ENCODE measurements around the gene ACOT2.
A peak's percentile ranks its signal among the peaks of the same experiment; 100 is the strongest.
"Not testable (repeated sequence)": the region's sequence is repeated elsewhere in the genome, so short reads cannot be mapped to it uniquely, and the experiment has no call there.

Gene ACOT2

DNA sequence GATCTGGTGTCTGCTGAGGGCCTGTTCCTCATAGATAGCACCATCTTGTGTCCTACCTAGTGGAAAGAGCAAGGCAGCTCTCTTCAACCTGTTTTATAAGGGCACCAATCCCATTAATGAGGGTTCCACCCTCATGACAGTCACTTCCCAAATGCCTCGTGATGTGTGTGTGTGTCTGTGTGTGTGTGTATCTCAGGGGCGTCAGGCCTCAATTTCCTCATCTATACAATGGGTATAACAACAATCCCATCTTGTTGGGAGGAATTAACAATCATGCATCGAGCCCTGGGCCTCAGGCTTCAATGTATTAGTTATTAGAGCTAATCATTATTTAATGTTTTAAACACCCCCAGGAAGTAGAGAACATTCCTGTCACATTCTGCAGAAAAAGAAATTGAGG lies 19.9 kb upstream of the ACOT2 start:
- not testable (repeated sequence) for H3K36me3 ChIP-seq (ENCODE audit: insufficient read depth, low read length); H3K79me2 ChIP-seq (ENCODE audit: control insufficient read depth, insufficient read depth, low read length, unreplicated experiment); H3K4me1 ChIP-seq (ENCODE audit: control insufficient read depth, insufficient read depth, low read length, unreplicated experiment); H3K27ac ChIP-seq (ENCODE audit: low read depth, low read length); H3K27me3 ChIP-seq (ENCODE audit: insufficient read depth, low read length); H2AFZ ChIP-seq (ENCODE audit: low read length, unreplicated experiment); H3K4me3 ChIP-seq (ENCODE audit: low read depth, low read length)

DNA sequence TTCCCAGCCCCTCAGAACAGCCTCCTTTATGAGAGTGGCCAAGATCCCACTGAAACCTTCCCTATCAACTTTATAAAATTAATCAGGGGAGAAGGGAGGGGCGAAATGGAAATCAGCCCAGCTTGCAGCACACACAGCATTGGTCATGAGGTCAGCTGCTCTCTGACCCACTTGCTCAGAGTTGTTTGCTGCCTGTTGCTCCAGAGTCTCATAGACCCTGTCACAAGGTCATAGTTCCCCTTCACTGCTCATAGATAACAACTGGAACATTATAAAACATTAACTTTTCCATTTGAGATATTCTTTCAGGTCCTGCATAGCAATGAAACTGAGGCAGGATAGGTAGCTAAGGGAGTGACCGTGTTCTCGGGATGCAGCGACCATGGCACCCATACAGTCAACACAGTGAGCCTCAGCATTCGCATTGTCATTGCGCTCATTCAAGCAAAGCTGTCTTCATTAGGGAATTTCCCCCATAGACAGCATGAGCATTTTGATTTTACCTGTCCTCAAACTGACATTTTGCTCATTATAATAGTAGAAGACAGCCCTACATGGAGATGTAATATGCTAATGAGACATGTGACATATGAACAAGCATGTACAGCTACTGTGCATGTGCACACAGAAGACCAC lies 19.0 kb upstream of the ACOT2 start:
- H3K79me2 ChIP-seq (ENCODE audit: control insufficient read depth, insufficient read depth, low read length, unreplicated experiment); H3K4me1 ChIP-seq (ENCODE audit: control insufficient read depth, insufficient read depth, low read length, unreplicated experiment); H3K27me3 ChIP-seq (ENCODE audit: insufficient read depth, low read length); H3K36me3 ChIP-seq (ENCODE audit: insufficient read depth, low read length); H3K27ac ChIP-seq (ENCODE audit: low read depth, low read length); H2AFZ ChIP-seq (ENCODE audit: low read length, unreplicated experiment); H3K4me3 ChIP-seq (ENCODE audit: low read depth, low read length): not testable (repeated sequence)

DNA sequence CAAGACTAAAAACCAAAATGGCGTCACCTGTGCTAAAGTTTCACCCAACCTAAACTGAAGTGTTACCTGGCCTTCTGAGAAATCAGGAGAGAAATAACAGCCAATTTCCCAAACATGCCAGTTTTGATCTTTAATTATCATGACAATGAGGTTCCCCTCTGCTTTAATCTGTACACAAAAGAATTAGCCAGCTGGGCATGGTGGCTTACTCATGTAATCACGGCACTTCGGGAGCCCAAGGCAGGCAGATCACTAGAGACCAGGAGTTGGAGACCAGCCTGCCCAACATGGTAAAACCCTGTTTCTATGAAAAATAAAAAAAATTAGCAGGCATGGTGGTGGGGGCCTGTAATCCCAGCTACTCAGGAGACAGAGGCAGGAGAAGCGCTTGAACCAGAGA lies 15.2 kb upstream of the ACOT2 start:
- Histone ChIP-seq H3K4me3 (ENCODE audit: low read depth, low read length) (no peak overlapping the region), H2AFZ (ENCODE audit: low read length, unreplicated experiment) (no peak overlapping the region), H3K36me3 (ENCODE audit: insufficient read depth, low read length) (no peaks in the 10 kb centered on the region), H3K27me3 (ENCODE audit: insufficient read depth, low read length) (no peaks in the 10 kb centered on the region), H3K79me2 (ENCODE audit: control insufficient read depth, insufficient read depth, low read length, unreplicated experiment) (no peaks in the 10 kb centered on the region), H3K27ac (ENCODE audit: low read depth, low read length) (no peak overlapping the region), H3K4me1 (ENCODE audit: control insufficient read depth, insufficient read depth, low read length, unreplicated experiment) (no peaks in the 10 kb centered on the region)

DNA sequence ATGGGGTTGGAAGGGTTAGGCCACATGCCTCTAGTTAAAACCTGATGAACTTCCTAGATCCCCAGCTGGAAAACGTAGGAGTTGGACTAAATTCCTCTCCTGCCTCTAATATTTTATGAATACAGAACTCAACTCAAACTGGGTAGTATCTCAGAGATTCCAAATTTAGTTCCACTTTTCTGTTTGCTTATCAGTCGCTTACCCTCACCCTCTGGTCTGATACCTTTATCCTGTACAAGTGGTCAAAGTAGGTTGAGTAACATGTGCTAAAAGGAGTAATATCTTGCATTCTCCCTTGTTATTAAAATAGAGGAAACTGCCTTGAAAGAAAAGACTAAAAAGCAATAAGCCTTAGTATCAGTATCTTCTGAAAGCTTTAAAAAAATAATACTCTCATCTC lies 11.8 kb upstream of the ACOT2 start:
- H3K27me3 ChIP-seq (ENCODE audit: insufficient read depth, low read length); H3K27ac ChIP-seq (ENCODE audit: low read depth, low read length); H2AFZ ChIP-seq (ENCODE audit: low read length, unreplicated experiment); H3K79me2 ChIP-seq (ENCODE audit: control insufficient read depth, insufficient read depth, low read length, unreplicated experiment); H3K4me3 ChIP-seq (ENCODE audit: low read depth, low read length); H3K36me3 ChIP-seq (ENCODE audit: insufficient read depth, low read length); H3K4me1 ChIP-seq (ENCODE audit: control insufficient read depth, insufficient read depth, low read length, unreplicated experiment): not testable (repeated sequence)

DNA sequence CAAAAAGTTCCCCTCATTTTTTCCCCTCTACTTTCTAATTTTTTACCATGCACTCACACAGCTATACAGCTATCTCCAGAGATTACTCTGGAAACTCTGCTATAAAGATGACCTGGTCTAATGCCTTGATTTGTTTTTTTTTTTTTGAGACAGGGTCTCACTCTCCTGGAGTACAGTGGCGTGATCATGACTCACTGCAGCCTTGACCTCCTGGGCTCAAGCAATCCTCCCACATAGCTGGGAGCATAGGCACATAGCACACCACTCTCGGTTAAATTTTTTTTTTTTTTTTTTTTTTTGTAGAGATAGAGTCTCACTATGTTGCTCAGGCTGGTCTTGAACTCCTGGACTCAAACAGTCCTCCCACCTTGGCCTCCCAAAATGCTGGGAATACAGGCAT lies 10.8 kb upstream of the ACOT2 start:
- H3K36me3 ChIP-seq (ENCODE audit: insufficient read depth, low read length); H3K27me3 ChIP-seq (ENCODE audit: insufficient read depth, low read length); H3K79me2 ChIP-seq (ENCODE audit: control insufficient read depth, insufficient read depth, low read length, unreplicated experiment): not testable (repeated sequence)

DNA sequence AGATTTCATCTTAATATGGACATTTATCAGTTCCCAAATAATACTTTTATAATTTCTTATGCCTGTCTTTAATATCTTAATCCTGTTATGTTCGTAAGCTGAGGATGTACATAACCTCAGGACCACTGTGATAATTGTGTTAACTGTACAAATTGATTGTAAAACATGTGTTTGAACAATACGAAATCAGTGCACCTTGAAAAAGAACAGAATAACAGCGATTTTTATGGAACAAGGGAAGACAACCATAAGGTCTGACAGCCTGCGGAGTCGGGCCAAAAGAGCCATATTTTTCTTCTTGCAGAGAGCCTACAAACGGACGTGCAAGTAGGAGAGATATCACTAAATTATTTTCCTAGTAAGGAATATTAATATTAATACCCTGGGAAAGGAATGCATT lies 6.8 kb upstream of the ACOT2 start:
- not testable (repeated sequence) for H3K79me2 ChIP-seq (ENCODE audit: control insufficient read depth, insufficient read depth, low read length, unreplicated experiment); H3K27ac ChIP-seq (ENCODE audit: low read depth, low read length); H3K4me1 ChIP-seq (ENCODE audit: control insufficient read depth, insufficient read depth, low read length, unreplicated experiment); H2AFZ ChIP-seq (ENCODE audit: low read length, unreplicated experiment); H3K4me3 ChIP-seq (ENCODE audit: low read depth, low read length); H3K27me3 ChIP-seq (ENCODE audit: insufficient read depth, low read length)
- H3K36me3 ChIP-seq (ENCODE audit: insufficient read depth, low read length), result peaks cover 11% of the 10 kb centered on the region

More for the DNA sequence above, 10.8 kb upstream of the ACOT2 start:
- H3K27ac ChIP-seq (ENCODE audit: low read depth, low read length); H2AFZ ChIP-seq (ENCODE audit: low read length, unreplicated experiment); H3K4me3 ChIP-seq (ENCODE audit: low read depth, low read length); H3K4me1 ChIP-seq (ENCODE audit: control insufficient read depth, insufficient read depth, low read length, unreplicated experiment): not testable (repeated sequence)

DNA sequence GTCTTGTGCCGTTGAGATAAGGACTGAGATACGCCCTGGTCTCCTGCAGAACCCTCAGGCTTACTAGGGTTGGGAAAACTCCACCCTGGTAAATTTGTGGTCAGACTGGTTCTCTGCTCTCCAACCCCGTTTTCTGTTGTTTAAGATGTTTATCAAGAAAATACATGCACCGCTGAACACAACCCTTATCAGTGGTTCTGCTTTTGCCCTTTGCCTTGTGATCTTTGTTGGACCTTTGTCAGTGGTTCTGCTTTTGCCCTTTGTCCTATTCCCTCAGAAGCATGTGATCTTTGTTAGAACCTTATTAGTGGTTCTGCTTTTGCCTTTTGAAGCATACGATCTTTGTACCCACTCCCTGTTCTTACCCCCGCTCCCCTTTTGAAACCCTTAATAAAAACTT lies 6.3 kb upstream of the ACOT2 start:
- not testable (repeated sequence) for H3K4me1 ChIP-seq (ENCODE audit: control insufficient read depth, insufficient read depth, low read length, unreplicated experiment)

DNA sequence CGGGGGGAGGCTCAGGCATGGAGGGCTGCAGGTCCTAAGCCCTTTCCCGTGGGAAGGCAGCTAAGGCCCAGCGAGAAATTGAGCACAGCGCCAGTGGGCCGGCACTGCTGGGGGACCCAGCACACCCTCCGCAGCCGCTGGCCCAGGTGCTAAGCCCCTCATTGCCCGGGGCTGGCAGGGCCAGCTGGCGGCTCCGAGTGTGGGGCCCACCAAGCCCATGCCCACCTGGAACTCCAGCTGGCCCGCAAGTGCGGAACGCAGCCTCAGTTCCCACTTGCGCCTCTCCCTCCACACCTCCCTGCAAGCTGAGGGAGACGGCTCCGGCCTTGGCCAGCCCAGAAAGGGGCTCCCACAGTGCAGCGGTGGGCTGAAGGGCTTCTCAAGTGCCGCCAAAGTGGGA lies 2.6 kb upstream of the ACOT2 start:
- H3K36me3 ChIP-seq (ENCODE audit: insufficient read depth, low read length), result peaks cover 11% of the 10 kb centered on the region
- not testable (repeated sequence) for H3K27ac ChIP-seq (ENCODE audit: low read depth, low read length); H3K27me3 ChIP-seq (ENCODE audit: insufficient read depth, low read length); H3K4me3 ChIP-seq (ENCODE audit: low read depth, low read length); H3K4me1 ChIP-seq (ENCODE audit: control insufficient read depth, insufficient read depth, low read length, unreplicated experiment); H2AFZ ChIP-seq (ENCODE audit: low read length, unreplicated experiment)
- H3K79me2 ChIP-seq (ENCODE audit: control insufficient read depth, insufficient read depth, low read length, unreplicated experiment), result peaks cover 34% of the 10 kb centered on the region

More for the DNA sequence above, 6.3 kb upstream of the ACOT2 start:
- H3K27ac ChIP-seq (ENCODE audit: low read depth, low read length); H2AFZ ChIP-seq (ENCODE audit: low read length, unreplicated experiment); H3K4me3 ChIP-seq (ENCODE audit: low read depth, low read length); H3K27me3 ChIP-seq (ENCODE audit: insufficient read depth, low read length): not testable (repeated sequence)
- H3K79me2 ChIP-seq (ENCODE audit: control insufficient read depth, insufficient read depth, low read length, unreplicated experiment), result peaks cover 14% of the 10 kb centered on the region
- peaks cover 11% of the 10 kb centered on the region for H3K36me3 ChIP-seq (ENCODE audit: insufficient read depth, low read length)

DNA sequence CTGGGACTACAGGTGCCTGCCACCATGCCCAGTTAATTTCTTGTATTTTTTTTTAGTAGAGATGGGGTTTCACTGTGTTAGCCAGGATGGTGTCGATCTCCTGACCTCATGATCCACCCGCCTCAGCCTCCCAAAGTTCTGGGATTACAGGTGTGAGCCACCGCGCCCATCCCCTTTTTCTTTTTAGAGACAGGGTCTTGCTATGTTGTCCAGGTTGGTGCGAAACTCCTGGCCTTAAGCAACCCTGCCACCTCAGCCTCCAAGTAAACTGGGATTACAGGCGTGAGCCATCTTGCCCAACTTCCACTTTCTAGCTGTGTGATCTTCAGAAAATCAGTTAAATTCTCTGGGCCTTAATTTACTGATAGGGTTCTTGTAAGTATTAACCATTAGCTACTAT lies 2.1 kb upstream of the ACOT2 start:
- not testable (repeated sequence) for H2AFZ ChIP-seq (ENCODE audit: low read length, unreplicated experiment); H3K4me1 ChIP-seq (ENCODE audit: control insufficient read depth, insufficient read depth, low read length, unreplicated experiment); H3K27me3 ChIP-seq (ENCODE audit: insufficient read depth, low read length); H3K36me3 ChIP-seq (ENCODE audit: insufficient read depth, low read length); H3K27ac ChIP-seq (ENCODE audit: low read depth, low read length)
- Histone ChIP-seq H3K79me2 (ENCODE audit: control insufficient read depth, insufficient read depth, low read length, unreplicated experiment) (peaks cover 34% of the 10 kb centered on the region), H3K4me3 (ENCODE audit: low read depth, low read length) (peak overlapping the region; percentile 83)

DNA sequence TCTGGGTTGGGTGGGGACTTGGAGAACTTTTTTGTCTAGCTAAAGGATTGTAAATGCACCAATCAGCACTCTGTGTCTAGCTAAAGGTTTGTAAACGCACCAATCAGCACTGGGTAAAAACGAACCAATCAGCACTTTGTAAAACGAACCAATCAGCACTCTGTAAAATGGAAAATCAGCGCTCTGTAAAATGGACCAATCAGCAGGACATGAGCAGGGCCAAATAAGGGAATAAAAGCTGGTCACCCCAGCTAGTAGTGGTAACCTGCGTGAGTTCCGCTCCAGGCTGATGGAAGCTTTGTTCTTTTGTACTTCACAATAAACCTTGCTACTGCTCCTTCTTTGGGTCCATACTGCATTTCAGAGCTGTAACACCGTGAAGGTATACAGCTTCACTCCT lies 1.7 kb upstream of the ACOT2 start:
- H3K27me3 ChIP-seq (ENCODE audit: insufficient read depth, low read length), result no peaks in the 10 kb centered on the region
- H3K4me1 ChIP-seq (ENCODE audit: control insufficient read depth, insufficient read depth, low read length, unreplicated experiment), result peaks cover 9% of the 10 kb centered on the region
- no peak overlapping the region for H2AFZ ChIP-seq (ENCODE audit: low read length, unreplicated experiment)
- peaks cover 34% of the 10 kb centered on the region for H3K79me2 ChIP-seq (ENCODE audit: control insufficient read depth, insufficient read depth, low read length, unreplicated experiment)
- peak overlapping the region; percentile 83 for H3K4me3 ChIP-seq (ENCODE audit: low read depth, low read length)
- no peak overlapping the region for H3K27ac ChIP-seq (ENCODE audit: low read depth, low read length)
- H3K36me3 ChIP-seq (ENCODE audit: insufficient read depth, low read length), result peaks cover 8% of the 10 kb centered on the region

DNA sequence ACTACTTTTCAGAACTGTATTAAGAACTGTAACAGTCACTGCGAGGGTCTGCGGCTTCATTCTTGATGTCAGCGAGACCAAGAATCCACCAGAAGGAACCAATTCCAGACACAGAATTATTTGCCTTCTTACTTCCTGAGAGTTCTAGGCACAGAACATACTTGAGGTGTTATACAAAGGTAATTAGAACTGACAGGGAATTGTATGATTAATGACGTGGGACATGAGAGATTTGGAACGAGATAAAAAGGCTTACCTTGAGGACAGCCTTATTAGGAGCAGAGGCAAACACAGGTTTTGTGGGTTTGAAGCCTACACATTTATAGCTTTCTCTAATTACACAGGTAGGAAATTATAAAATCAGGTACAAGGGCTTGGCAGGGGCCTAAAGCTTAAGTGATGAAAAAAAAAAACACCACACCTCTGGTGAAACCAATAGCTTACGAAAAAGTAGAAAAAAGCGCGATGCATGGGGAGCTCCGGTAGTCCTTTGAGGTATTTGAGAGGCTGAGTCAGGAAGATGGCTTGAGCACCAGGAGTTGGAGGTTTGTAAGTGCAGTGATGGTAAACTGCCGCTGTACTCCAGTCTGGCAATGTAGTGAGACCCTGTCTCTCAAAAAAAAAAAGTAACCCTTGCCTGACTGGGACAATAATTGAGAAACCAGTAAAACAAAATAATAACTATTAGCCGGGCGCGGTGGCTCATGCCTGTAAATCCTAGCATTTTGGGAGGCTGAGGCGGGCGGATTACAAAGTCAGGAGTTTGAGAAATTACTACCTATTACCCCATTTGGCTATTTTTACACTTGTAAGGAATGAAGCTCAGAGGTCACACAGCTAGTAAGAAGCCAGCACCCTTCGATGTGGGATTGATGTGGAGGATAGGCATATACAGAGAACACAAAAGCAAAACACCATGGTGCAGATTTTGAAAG lies 795 bp upstream of the ACOT2 start:
- peaks cover 9% of the 10 kb centered on the region for H3K4me1 ChIP-seq (ENCODE audit: control insufficient read depth, insufficient read depth, low read length, unreplicated experiment)
- H2AFZ ChIP-seq (ENCODE audit: low read length, unreplicated experiment), result peak overlapping the region; percentile 61
- peaks cover 34% of the 10 kb centered on the region for H3K79me2 ChIP-seq (ENCODE audit: control insufficient read depth, insufficient read depth, low read length, unreplicated experiment)
- H3K36me3 ChIP-seq (ENCODE audit: insufficient read depth, low read length), result peaks cover 8% of the 10 kb centered on the region
- H3K27me3 ChIP-seq (ENCODE audit: insufficient read depth, low read length), result no peaks in the 10 kb centered on the region
- H3K4me3 ChIP-seq (ENCODE audit: low read depth, low read length), result peak overlapping the region; percentile 83
- peak overlapping the region; percentile 78 for H3K27ac ChIP-seq (ENCODE audit: low read depth, low read length)
